HCT116 (cell line): ENCODE data around the gene INTS1. TPM values are rescaled to one million over a fixed set of nuclear protein-coding genes. Genes with fewer than 3 reads are reported as not detected.

Experiments used
- ATAC-seq: fragments of 200-7000 bp; cut with Tn5 transposase; 2 replicates; pipeline ENCODE4 v1.9.1; 2020; ENCODE audit warnings: mild to moderate bottlenecking, moderate library complexity
- BruUV-seq: library from RNA; stranded (reverse); fragments of 400-500 nt; replicated peaks from 2 replicates; lab custom pipeline; 2021; lab: Mats Ljungman, UMichigan
- CTCF ChIA-PET: fragments of 300-600 bp; sonication (Branson Sonifier 250); formaldehyde crosslinking; loops from one replicate; lab custom pipeline; 2021; ENCODE audit warnings: antibody characterized with exemption; lab: Charles Lee
- POLR2A ChIA-PET: fragments of 300-600, 350-600 bp; sonication (Branson Sonifier 250); formaldehyde crosslinking; loops from one replicate; lab custom pipeline; 2021; ENCODE audit warnings: antibody characterized with exemption; lab: Charles Lee
- RAD21 ChIA-PET, 2 experiments: fragments of 300-600 bp; sonication (Branson Sonifier 250); formaldehyde crosslinking; loops; one replicate each; lab custom pipeline; 2023; ENCODE audit warnings: low total read pairs in 2 of 2; ENCODE audit not compliant: uncharacterized antibody in 2 of 2, unreplicated experiment in 2 of 2, low non-redundant PET in 1 of 2; lab: Charles Lee
- DNase-seq: peaks from one replicate; pipeline ENCODE4 v3.0.0-alpha.2; 2010; ENCODE audit warnings: low read depth, low spot score
- H2AFZ ChIP-seq: fragments of 200-600 bp; shearing (Covaris generic), sonication (generic); 2 replicates; pipeline ENCODE4 v1.6.1; 2017; ENCODE audit warnings: low read depth, mixed run types, mixed read lengths, antibody characterized with exemption, low read length; ENCODE audit not compliant: poor library complexity, severe bottlenecking
- H3K27ac ChIP-seq: 2 replicates; pipeline ENCODE4 v1.5.1; 2012; ENCODE audit warnings: low read depth, low read length
- H3K27me3 ChIP-seq: fragments of 200-600 bp; sonication (generic); 2 replicates; pipeline ENCODE4 v1.6.1; 2016; ENCODE audit warnings: mixed run types, low read length, mixed read lengths; ENCODE audit not compliant: insufficient read depth
- H3K36me3 ChIP-seq, 2 experiments: fragments of 200-500 bp in 1 of 2; fragments of 200-600 bp in 1 of 2; sonication (Bioruptor generic) in 1 of 2; sonication (generic) in 1 of 2; 2 replicates each; pipeline versions ENCODE4 v1.5.1 to v1.6.1; 2014 to 2016; ENCODE audit warnings: low read length in 2 of 2, inconsistent platforms in 1 of 2, mixed read lengths in 1 of 2, mixed run types in 1 of 2; ENCODE audit not compliant: insufficient read depth in 2 of 2, control insufficient read depth in 1 of 2
- H3K4me1 ChIP-seq, 2 experiments: fragments of 200-600 bp in 1 of 2; sonication (generic) in 1 of 2; 2 replicates each; pipeline versions ENCODE4 v1.5.1 to v1.6.1; 2012 to 2017; ENCODE audit warnings: low read length in 2 of 2, inconsistent platforms in 1 of 2, mild to moderate bottlenecking in 1 of 2, mixed read lengths in 1 of 2, mixed run types in 1 of 2, moderate library complexity in 1 of 2; ENCODE audit not compliant: insufficient read depth in 2 of 2, control insufficient read depth in 1 of 2
- H3K4me2 ChIP-seq: fragments of 200-600 bp; sonication (generic); 2 replicates; pipeline ENCODE4 v1.6.1; 2017; ENCODE audit warnings: mixed run types, low read length, mixed read lengths
- H3K4me3 ChIP-seq, 2 experiments: fragments of 200-600 bp in 1 of 2; sonication (generic) in 1 of 2; replicated peaks in 1 of 2; 2 replicates each; pipeline ENCODE4 v1.5.1; 2011 to 2016; ENCODE audit warnings: low read length in 2 of 2, control low read depth in 1 of 2, low read depth in 1 of 2, mild to moderate bottlenecking in 1 of 2, mixed read lengths in 1 of 2, mixed run types in 1 of 2
- H3K79me2 ChIP-seq: fragments of 200-600 bp; sonication (generic); 2 replicates; pipeline ENCODE4 v1.6.1; 2017; ENCODE audit warnings: mild to moderate bottlenecking, mixed run types, low read length, moderate library complexity, mixed read lengths; ENCODE audit not compliant: insufficient read depth
- H3K9ac ChIP-seq: fragments of 200-600 bp; sonication (generic); 2 replicates; pipeline ENCODE4 v1.6.1; 2016; ENCODE audit warnings: low read length, mixed read lengths
- H3K9me2 ChIP-seq: fragments of 200-600 bp; sonication (generic), shearing (Covaris generic); 2 replicates; pipeline ENCODE4 v1.6.1; 2017; ENCODE audit warnings: mixed run types, mild to moderate bottlenecking, moderate library complexity; ENCODE audit not compliant: insufficient read depth
- H3K9me3 ChIP-seq, 2 experiments: fragments of 200-500 bp in 1 of 2; fragments of 200-600 bp in 1 of 2; sonication (Bioruptor generic) in 1 of 2; sonication (generic) in 1 of 2; 2 replicates each; pipeline ENCODE4 v1.6.1; 2014 to 2017; ENCODE audit warnings: low read length in 2 of 2, mixed read lengths in 2 of 2, inconsistent platforms in 1 of 2, low read depth in 1 of 2, mild to moderate bottlenecking in 1 of 2, mixed run types in 1 of 2, moderate library complexity in 1 of 2; ENCODE audit not compliant: control insufficient read depth in 1 of 2, insufficient read depth in 1 of 2
- H4K20me1 ChIP-seq: fragments of 200-600 bp; sonication (generic), shearing (Covaris generic); 2 replicates; pipeline ENCODE4 v1.6.1; 2017; ENCODE audit warnings: mixed run types, mild to moderate bottlenecking, moderate library complexity; ENCODE audit not compliant: insufficient read depth
- CBX3 ChIP-seq: IDR thresholded peaks from 2 replicates; pipeline ENCODE4 v1.6.1; 2012; ENCODE audit warnings: low read depth
- EGR1 ChIP-seq: IDR thresholded peaks from 2 replicates; pipeline ENCODE4 v1.6.1; 2012; ENCODE audit warnings: low read depth
- ELF1 ChIP-seq: IDR thresholded peaks from 2 replicates; pipeline ENCODE4 v1.6.1; 2012; ENCODE audit warnings: low read depth, borderline replicate concordance
- EZH2phosphoT487 ChIP-seq: fragments of 200-600 bp; IDR thresholded peaks from 2 replicates; pipeline ENCODE4 v1.6.1; 2018; ENCODE audit warnings: antibody characterized with exemption, borderline replicate concordance
- FOSL1 ChIP-seq: IDR thresholded peaks from 2 replicates; pipeline ENCODE4 v1.6.1; 2012; ENCODE audit warnings: low read depth
- POLR2AphosphoS5 ChIP-seq: IDR thresholded peaks from 2 replicates; pipeline ENCODE4 v1.6.1; 2011; ENCODE audit warnings: mild to moderate bottlenecking, low read depth, low read length, moderate library complexity
- RAD21 ChIP-seq: IDR thresholded peaks from 2 replicates; pipeline ENCODE4 v1.6.1; 2012; ENCODE audit warnings: low read depth, mild to moderate bottlenecking
- TCF7L2 ChIP-seq: IDR thresholded peaks from 2 replicates; pipeline ENCODE4 v1.7.0; 2011; ENCODE audit warnings: borderline replicate concordance, inconsistent platforms; ENCODE audit not compliant: insufficient read depth, insufficient read length; ENCODE audit errors: extremely low read depth
- ZFX ChIP-seq: fragments of 450-650 bp; IDR thresholded peaks from 2 replicates; pipeline ENCODE4 v1.6.1; 2017
- ZNF274 ChIP-seq: fragments of 200-500 bp; sonication (Bioruptor generic); IDR thresholded peaks from 2 replicates; pipeline ENCODE4 v1.6.1; 2014; ENCODE audit warnings: mild to moderate bottlenecking, low read depth, low read length, inconsistent platforms
- intact Hi-C: fragments of 100-400 bp; cut with micrococcal nuclease; formaldehyde crosslinking; loops from 2 replicates; pipeline ENCODE4 v1.10.0; 2022
- total RNA-seq: library from RNA; stranded (reverse); gene quantifications from one replicate; pipeline ENCODE4 v1.2.1, GENCODE V29; 2021; ENCODE audit not compliant: unreplicated experiment
- TF ChIP-seq, protein P1 (sequence below): IDR thresholded peaks from 2 replicates; pipeline ENCODE4 v1.6.1; 2012
- TF ChIP-seq, protein P2 (sequence below): IDR thresholded peaks from 2 replicates; pipeline ENCODE4 v1.6.1; 2012; ENCODE audit warnings: low read depth
- TF ChIP-seq, protein P3 (sequence below), 3 experiments: fragments of 200-600 bp in 1 of 3; sonication (generic) in 1 of 3; IDR thresholded peaks in 2 of 3; conservative IDR thresholded peaks in 1 of 3; 2 replicates each; pipeline ENCODE4 v1.5.1; 2012 to 2017; ENCODE audit warnings: low read depth in 2 of 3, low read length in 2 of 3, antibody characterized with exemption in 1 of 3, borderline replicate concordance in 1 of 3, control low read depth in 1 of 3, mild to moderate bottlenecking in 1 of 3, mixed read lengths in 1 of 3, mixed run types in 1 of 3, moderate library complexity in 1 of 3; ENCODE audit not compliant: insufficient read depth in 1 of 3

The INTS1 gene
- total RNA-seq, 1 experiment from 2014 or later: 167 TPM

DNA sequence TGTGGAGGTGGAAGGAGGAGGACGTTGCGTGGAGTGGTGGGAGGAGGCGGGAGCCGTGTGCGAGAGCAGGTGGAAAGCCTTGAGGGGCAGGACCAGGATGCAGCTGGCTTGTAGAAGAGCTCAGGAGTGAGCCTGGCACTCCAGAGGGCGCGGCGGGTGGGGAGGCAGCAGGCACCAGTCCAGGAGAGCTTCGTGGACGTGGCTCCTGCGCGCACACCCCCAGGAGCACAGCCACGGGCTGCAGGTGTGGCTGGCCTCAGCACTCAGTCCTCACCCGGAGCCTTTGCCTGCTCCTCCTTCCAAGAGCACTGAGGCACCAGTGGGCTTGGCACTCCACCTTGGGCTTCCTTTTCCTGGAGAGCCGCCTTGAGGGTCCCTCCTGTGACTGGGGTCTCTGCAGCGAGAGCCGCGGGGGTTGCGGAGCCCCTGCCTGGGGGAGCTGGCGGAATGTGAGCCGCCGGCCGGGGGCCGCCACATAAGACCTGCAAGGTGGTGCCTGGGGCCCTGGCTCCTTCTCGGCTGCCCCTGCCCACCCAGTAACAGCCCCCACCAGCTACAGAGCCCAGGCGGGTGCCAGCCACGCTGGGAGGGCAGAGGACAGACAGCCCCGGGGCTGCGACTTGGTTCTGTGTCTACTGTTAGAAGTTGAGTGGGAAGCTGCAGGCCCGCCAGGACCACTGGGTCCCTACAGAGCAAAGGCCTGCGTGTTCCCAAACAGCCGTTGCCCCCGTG is 37.4 kb upstream of the INTS1 start:
- peaks cover 9 to 20% of the 10 kb centered on the region in 2 experiments; a peak in 3 of 4 replicates for H3K36me3 ChIP-seq
- BruUV-seq: TSS peak; percentile 25
- no peaks in the 10 kb centered on the region; the same call in 1 of the 2 replicates for H4K20me1 ChIP-seq
- no peaks in the 10 kb centered on the region for H3K9me3 ChIP-seq
- H3K4me3 ChIP-seq: no peak overlapping the region
- RAD21 ChIA-PET: no interaction called here
- H3K9me2 ChIP-seq: no peaks in the 10 kb centered on the region
- H3K4me1 ChIP-seq: peaks cover 14 to 16% of the 10 kb centered on the region in 2 experiments
- peaks cover 34% of the 10 kb centered on the region for H3K79me2 ChIP-seq
- no peak overlapping the region for H2AFZ ChIP-seq
- DNase-seq (no peak), ATAC-seq (no peak)
- peak overlapping the region; percentile 9; the same call in 1 of the 2 replicates for H3K27ac ChIP-seq
- H3K9ac ChIP-seq: no peak overlapping the region
- POLR2A ChIA-PET: no interaction called here
- no peak for TF ChIP-seq TCF7L2
- no peak for TF ChIP-seq ELF1
- CTCF ChIA-PET: no interaction called here
- H3K27me3 ChIP-seq: no peaks in the 10 kb centered on the region
- no peak overlapping the region for H3K4me2 ChIP-seq
- intact Hi-C loops: no loop called here

DNA sequence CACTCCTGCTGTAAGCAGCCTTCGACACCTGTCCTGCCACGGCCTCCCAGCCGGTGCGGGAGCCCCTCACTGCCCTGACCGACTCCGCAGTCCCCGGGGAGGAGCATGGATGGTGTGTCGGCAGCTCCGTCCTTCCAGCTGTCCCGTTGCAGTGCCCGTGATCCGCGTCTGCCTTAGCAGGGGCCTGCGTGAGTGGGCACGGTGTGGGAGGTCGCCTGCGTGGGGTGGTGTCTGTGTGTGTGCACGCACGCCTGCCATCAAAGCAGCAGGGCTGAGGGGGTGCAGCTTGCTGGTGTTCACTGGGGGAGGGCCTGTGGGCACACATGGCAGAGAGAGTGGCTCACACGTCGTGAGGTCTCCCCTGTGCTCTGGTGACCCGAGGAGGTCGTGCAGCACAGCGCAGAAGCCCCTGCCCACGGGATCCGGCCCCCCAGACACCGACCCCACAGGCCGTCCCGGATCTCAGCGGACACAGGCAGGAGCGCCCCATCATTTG is 36.6 kb upstream of the INTS1 start:
- no peak overlapping the region for H3K9ac ChIP-seq
- ATAC-seq (no peak), DNase-seq (no peak)
- BruUV-seq: no TSS peak
- peaks cover 19 to 24% of the 10 kb centered on the region in 2 experiments for H3K4me1 ChIP-seq
- H3K27ac ChIP-seq: no peak overlapping the region; the same call in 1 of the 2 replicates
- H3K4me2 ChIP-seq: no peak overlapping the region
- ChIA-PET POLR2A (no interaction called here), RAD21 (no interaction called here), CTCF (no interaction called here)
- H3K36me3 ChIP-seq: peaks cover 9 to 25% of the 10 kb centered on the region in 2 experiments; a peak in 3 of 4 replicates
- no peaks in the 10 kb centered on the region for H3K9me3 ChIP-seq
- H3K9me2 ChIP-seq: no peaks in the 10 kb centered on the region
- H3K4me3 ChIP-seq: no peak overlapping the region
- H3K27me3 ChIP-seq: no peaks in the 10 kb centered on the region
- H3K79me2 ChIP-seq: peaks cover 42% of the 10 kb centered on the region
- intact Hi-C loops: no loop called here
- no peak overlapping the region for H2AFZ ChIP-seq
- H4K20me1 ChIP-seq: no peaks in the 10 kb centered on the region; the same call in 1 of the 2 replicates
- TF ChIP-seq RAD21: no peak
- TF ChIP-seq ZNF274: no peak
- TF ChIP-seq, protein P1, sequence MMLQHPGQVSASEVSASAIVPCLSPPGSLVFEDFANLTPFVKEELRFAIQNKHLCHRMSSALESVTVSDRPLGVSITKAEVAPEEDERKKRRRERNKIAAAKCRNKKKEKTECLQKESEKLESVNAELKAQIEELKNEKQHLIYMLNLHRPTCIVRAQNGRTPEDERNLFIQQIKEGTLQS: no peak
- TF ChIP-seq EZH2phosphoT487: no peak
- no peak for TF ChIP-seq ZFX
- no peak for TF ChIP-seq POLR2AphosphoS5
- TF ChIP-seq, protein P2, sequence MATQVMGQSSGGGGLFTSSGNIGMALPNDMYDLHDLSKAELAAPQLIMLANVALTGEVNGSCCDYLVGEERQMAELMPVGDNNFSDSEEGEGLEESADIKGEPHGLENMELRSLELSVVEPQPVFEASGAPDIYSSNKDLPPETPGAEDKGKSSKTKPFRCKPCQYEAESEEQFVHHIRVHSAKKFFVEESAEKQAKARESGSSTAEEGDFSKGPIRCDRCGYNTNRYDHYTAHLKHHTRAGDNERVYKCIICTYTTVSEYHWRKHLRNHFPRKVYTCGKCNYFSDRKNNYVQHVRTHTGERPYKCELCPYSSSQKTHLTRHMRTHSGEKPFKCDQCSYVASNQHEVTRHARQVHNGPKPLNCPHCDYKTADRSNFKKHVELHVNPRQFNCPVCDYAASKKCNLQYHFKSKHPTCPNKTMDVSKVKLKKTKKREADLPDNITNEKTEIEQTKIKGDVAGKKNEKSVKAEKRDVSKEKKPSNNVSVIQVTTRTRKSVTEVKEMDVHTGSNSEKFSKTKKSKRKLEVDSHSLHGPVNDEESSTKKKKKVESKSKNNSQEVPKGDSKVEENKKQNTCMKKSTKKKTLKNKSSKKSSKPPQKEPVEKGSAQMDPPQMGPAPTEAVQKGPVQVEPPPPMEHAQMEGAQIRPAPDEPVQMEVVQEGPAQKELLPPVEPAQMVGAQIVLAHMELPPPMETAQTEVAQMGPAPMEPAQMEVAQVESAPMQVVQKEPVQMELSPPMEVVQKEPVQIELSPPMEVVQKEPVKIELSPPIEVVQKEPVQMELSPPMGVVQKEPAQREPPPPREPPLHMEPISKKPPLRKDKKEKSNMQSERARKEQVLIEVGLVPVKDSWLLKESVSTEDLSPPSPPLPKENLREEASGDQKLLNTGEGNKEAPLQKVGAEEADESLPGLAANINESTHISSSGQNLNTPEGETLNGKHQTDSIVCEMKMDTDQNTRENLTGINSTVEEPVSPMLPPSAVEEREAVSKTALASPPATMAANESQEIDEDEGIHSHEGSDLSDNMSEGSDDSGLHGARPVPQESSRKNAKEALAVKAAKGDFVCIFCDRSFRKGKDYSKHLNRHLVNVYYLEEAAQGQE: no peak
- TF ChIP-seq ELF1: no peak
- TF ChIP-seq, protein P3, sequence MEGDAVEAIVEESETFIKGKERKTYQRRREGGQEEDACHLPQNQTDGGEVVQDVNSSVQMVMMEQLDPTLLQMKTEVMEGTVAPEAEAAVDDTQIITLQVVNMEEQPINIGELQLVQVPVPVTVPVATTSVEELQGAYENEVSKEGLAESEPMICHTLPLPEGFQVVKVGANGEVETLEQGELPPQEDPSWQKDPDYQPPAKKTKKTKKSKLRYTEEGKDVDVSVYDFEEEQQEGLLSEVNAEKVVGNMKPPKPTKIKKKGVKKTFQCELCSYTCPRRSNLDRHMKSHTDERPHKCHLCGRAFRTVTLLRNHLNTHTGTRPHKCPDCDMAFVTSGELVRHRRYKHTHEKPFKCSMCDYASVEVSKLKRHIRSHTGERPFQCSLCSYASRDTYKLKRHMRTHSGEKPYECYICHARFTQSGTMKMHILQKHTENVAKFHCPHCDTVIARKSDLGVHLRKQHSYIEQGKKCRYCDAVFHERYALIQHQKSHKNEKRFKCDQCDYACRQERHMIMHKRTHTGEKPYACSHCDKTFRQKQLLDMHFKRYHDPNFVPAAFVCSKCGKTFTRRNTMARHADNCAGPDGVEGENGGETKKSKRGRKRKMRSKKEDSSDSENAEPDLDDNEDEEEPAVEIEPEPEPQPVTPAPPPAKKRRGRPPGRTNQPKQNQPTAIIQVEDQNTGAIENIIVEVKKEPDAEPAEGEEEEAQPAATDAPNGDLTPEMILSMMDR (IDR thresholded peaks at IDR 0.05 in 2 of 3, conservative IDR thresholded peaks at IDR 0.05 in 1 of 3; ENCODE audit: borderline replicate concordance in 1 of 3, insufficient read depth in 1 of 3, low read depth in 2 of 3, low read length in 2 of 3): no peak
- no peak for TF ChIP-seq FOSL1
- TF ChIP-seq TCF7L2: no peak
- TF ChIP-seq EGR1: no peak
- TF ChIP-seq CBX3: no peak
